ENCODE measurements around the gene HECTD4. TPM values are rescaled to one million over a fixed set of nuclear protein-coding genes. Genes with fewer than 3 reads are reported as not detected.
A peak's percentile ranks its signal among the peaks of the same experiment; 100 is the strongest.

The HECTD4 gene
- total RNA-seq, 2 experiments from 2014 or later, result 37.5 to 39.4 TPM

DNA sequence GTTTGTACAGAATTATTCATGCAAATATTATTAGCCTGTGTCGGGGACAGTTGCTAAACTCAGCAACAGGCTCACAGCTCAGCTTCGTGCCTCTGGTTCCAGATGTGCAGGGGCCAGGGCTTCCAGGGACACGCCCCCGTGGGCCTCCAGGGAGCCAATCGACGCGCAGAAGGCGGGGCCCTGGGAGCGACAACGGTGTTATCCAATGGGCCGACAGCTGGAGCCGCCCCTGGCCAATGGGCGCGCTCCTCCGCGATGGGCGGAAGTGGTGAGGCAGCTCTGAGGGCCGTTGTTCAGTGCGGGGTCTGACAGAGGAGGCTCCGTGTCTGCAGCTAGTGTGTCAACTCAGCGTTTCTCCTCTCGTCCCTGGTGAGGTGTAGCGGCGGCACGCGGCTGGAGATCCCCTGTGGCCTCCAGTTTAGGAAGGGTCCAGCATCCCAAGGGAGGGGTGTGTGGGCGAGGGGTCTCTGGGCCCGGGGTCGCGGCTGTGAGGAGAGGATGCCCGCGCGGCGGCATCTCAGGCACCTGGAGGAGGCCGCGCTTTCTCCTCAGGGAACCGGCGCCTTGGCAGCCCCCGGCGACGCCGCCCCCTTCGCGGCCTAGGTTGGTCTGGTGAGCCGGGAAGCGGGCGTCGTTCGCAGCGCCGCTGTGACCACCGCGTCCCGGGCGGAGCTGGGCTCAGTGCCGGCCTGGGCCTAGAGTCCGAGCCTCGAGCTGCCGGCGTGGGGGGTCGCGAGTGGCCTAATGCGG is 256.8 kb downstream of the HECTD4 start, which contains the start of gene TRAFD1:
Gene TRAFD1 (plus strand): TSS at position 311 of the 750 bp plus-strand sequence. CDS start 4,963 bp downstream, outside the sequence.
- Mint-ChIP-seq H3K4me1 (peaks cover 41% of the 10 kb centered on the region), H3K27me3 (peaks cover 3% of the 10 kb centered on the region), H3K4me3 (peak within 1 kb of the TSS; percentile 89), H3K36me3 (ENCODE audit: low read depth) (peaks cover 14% of the 10 kb centered on the region), H3K9me3 (no peaks in the 10 kb centered on the region), H3K27ac (peak within 1 kb of the TSS; percentile 81)
- ChIA-PET POLR2A (interaction anchor here (0.6 to 13.1 kb wide), 19 partner anchors 14 to 853 kb away, joined by 3 to 343 read pairs (median 4); partner anchors contain the start of genes ERP29, MAPKAPK5, NAA25 and OAS2), CTCF (interaction anchor here (0.5 to 3.9 kb wide), 9 partner anchors 13 to 438 kb away, joined by 3 to 12 read pairs (median 3); partner anchors contain the start of genes ERP29, NAA25 and TMEM116)
- peak; percentile 99 for DNase-seq

- no peak for DNase-seq
- H3K27me3 Mint-ChIP-seq, result peaks cover 3% of the 10 kb centered on the region
- no peak overlapping the region for H3K27ac Mint-ChIP-seq
- peaks cover 14% of the 10 kb centered on the region for H3K36me3 Mint-ChIP-seq (ENCODE audit: low read depth)
- ChIA-PET CTCF (interaction anchor here (0.5 to 3.9 kb wide), 8 partner anchors 12 to 437 kb away, joined by 3 to 12 read pairs (median 3); partner anchors contain the start of genes ERP29, NAA25 and TMEM116), POLR2A (interaction anchor here (0.7 to 13.1 kb wide), 15 partner anchors 14 to 286 kb away, joined by 3 to 343 read pairs (median 5); partner anchors contain the start of genes ERP29, NAA25 and TMEM116)
- H3K9me3 Mint-ChIP-seq, result no peaks in the 10 kb centered on the region
- H3K4me1 Mint-ChIP-seq, result peaks cover 38% of the 10 kb centered on the region
- H3K4me3 Mint-ChIP-seq, result peak overlapping the region; percentile 89
Observed at GRCh38 chr12:112124918-112125249, 257.3 kb downstream of the HECTD4 start.

GRCh38 chr12:112122823-112123690 is 259.2 kb downstream of the HECTD4 start:
- Mint-ChIP-seq H3K9me3 (no peaks in the 10 kb centered on the region), H3K4me3 (no peak overlapping the region), H3K4me1 (peaks cover 24% of the 10 kb centered on the region), H3K27ac (no peak overlapping the region), H3K36me3 (ENCODE audit: low read depth) (peaks cover 12% of the 10 kb centered on the region), H3K27me3 (peaks cover 6% of the 10 kb centered on the region)
- ChIA-PET CTCF (interaction anchor here (0.8 to 1.6 kb wide), 3 partner anchors 14 to 264 kb away, joined by 3 read pairs; no protein-coding TSS in a partner anchor), POLR2A (interaction anchor here (0.8 to 13.1 kb wide), 3 partner anchors 8 to 110 kb away, joined by 3 to 343 read pairs (median 3); partner anchors contain the start of genes ERP29, NAA25 and TMEM116)
- DNase-seq, result no peak

DNA sequence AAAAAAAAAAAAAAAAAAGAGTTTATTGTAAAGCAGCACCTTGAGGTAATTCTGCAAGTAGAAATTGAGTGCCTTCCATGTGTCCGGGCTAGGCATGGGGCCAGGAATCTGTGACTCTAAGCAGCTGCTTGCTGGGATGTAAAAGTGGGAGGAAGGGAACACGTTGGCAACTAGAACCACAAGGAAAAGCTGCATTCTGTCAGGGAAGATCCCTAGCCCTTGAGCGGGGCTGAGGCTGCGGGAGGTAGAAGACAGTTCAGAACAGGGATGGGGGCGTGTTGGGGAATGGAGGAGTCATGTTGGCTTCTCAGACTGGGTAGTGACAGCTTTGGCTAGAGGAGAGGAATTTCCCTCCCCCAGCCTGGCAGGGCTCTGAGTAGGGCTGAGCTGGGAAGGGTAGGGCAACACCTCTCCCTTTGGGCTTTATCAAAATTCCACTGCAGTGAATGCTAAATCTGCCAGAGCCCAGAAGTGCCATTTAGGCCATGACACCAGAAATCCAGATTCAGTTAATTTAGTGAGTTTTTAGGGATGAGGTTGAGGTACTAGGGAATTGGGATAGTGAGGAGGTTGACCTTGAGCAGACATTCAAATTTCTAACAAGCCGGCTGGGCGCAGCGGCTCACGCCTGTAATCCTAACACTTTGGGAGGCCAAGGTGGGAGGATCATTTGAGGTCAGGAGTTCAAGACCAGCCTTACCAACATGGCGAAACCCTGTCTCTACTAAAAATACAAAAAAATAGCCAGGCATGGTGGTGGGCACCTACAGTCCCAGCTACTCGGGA is 260.3 kb downstream of the HECTD4 start:
- H3K9me3 Mint-ChIP-seq, result no peaks in the 10 kb centered on the region
- H3K4me3 Mint-ChIP-seq, result no peak overlapping the region
- H3K4me1 Mint-ChIP-seq, result peaks cover 18% of the 10 kb centered on the region
- peaks cover 9% of the 10 kb centered on the region for H3K36me3 Mint-ChIP-seq (ENCODE audit: low read depth)
- DNase-seq, result no peak
- H3K27me3 Mint-ChIP-seq, result peaks cover 6% of the 10 kb centered on the region
- CTCF ChIA-PET, result interaction anchor here (0.8 kb wide), 1 partner anchor 13 kb away, joined by 5 read pairs; no protein-coding TSS in a partner anchor
- POLR2A ChIA-PET, result interaction anchor here (0.6 to 13.1 kb wide), 5 partner anchors 8 to 1842 kb away, joined by 3 to 343 read pairs (median 3); partner anchors contain the start of genes ERP29, NAA25 and TMEM116
- no peak overlapping the region for H3K27ac Mint-ChIP-seq

DNA sequence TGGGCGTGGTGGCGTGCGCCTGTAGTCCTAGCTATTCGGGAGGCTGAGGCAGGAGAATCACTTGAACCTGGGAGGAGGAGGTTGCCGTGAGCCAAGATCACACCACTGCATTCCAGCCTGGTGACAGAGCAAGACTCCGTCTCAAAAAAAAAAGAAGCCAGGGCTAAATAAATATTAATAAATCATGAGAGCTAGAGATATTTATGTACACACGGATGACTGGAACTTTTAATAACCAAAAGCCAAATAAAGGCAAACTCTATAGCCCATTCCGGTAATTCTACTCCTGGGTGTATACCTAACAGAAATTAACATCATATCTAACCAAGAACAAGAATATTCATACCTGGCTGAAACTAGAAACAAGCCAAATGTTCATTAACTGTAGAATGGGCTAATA is 264.5 kb downstream of the HECTD4 start:
- ChIA-PET POLR2A (interaction anchor here (1.1 to 13.5 kb wide), 4 partner anchors 9 to 105 kb away, joined by 3 to 343 read pairs (median 4); partner anchors contain the start of genes TMEM116 and TRAFD1), CTCF (interaction anchor here (1.4 kb wide), 1 partner anchor 11 kb away, joined by 3 read pairs; no protein-coding TSS in a partner anchor)
- no peak for DNase-seq
- no peak overlapping the region for H3K27ac Mint-ChIP-seq
- no peak overlapping the region for H3K4me3 Mint-ChIP-seq
- H3K4me1 Mint-ChIP-seq, result peaks cover 11% of the 10 kb centered on the region
- H3K27me3 Mint-ChIP-seq, result peaks cover 6% of the 10 kb centered on the region
- H3K36me3 Mint-ChIP-seq (ENCODE audit: low read depth), result no peaks in the 10 kb centered on the region
- no peaks in the 10 kb centered on the region for H3K9me3 Mint-ChIP-seq

DNA sequence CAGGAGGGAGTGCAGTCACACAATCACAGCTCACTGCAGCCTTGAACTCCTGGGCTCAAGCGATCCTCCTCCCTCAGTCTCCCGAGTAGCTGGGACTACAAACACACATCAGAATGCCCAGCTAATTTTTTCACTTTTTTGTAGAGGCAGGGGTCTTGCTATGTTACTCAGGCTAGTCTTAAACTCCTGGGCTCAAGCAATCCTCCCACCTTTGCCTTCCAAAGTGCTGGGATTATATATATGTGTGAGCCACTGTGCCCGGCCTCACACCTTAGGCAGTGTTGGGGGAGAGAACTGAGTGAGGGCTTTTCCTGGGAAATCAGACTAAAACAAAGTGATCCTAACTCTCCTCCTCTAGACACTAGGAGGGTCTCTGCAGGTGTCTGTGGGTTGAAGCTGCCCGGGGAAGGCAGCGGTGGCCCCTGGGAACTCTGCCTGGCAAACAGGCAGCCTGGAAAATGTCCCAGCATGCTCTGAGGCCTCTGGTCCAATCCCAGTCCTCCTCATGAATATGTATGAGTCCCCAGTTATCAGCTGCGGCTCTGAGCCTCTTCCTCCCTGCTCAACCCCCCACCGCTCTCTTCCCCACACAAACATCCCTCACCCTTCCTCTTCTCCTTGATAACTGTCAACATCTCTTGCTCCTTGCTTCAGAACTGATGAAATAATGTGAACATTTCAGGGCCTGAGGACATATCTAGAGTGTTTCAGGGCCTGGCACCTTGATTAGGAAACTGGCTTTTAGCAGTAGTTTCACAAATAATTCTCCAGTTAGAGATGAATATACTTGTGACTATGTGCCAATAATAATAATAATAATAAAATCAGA is 265.8 kb downstream of the HECTD4 start:
- H3K36me3 Mint-ChIP-seq (ENCODE audit: low read depth), result no peaks in the 10 kb centered on the region
- DNase-seq, result no peak

GRCh38 chr12:112115259-112116045 is 266.8 kb downstream of the HECTD4 start:
- CTCF ChIA-PET, result no interaction called here
- Mint-ChIP-seq H3K36me3 (ENCODE audit: low read depth) (no peaks in the 10 kb centered on the region), H3K27ac (no peak overlapping the region), H3K9me3 (no peaks in the 10 kb centered on the region), H3K4me1 (peaks cover 10% of the 10 kb centered on the region), H3K27me3 (peaks cover 3% of the 10 kb centered on the region), H3K4me3 (no peak overlapping the region)
- POLR2A ChIA-PET, result interaction anchor here (13.5 kb wide), 1 partner anchor 12 kb away, joined by 343 read pairs; the partner anchor contains the start of gene TRAFD1
- no peak for DNase-seq

More for the DNA sequence above, 265.8 kb downstream of the HECTD4 start:
- H3K27ac Mint-ChIP-seq, result peak overlapping the region; percentile 40
- no peaks in the 10 kb centered on the region for H3K9me3 Mint-ChIP-seq
- ChIA-PET CTCF (interaction anchor here (0.9 kb wide), 1 partner anchor 171 kb away, joined by 3 read pairs; no protein-coding TSS in a partner anchor), POLR2A (interaction anchor here (1.4 to 13.5 kb wide), 3 partner anchors 11 to 104 kb away, joined by 3 to 343 read pairs (median 5); partner anchors contain the start of genes TMEM116 and TRAFD1)
- no peak overlapping the region for H3K4me3 Mint-ChIP-seq
- peaks cover 6% of the 10 kb centered on the region for H3K27me3 Mint-ChIP-seq
- H3K4me1 Mint-ChIP-seq, result peaks cover 11% of the 10 kb centered on the region

- Mint-ChIP-seq H3K4me3 (no peak overlapping the region), H3K36me3 (ENCODE audit: low read depth) (no peaks in the 10 kb centered on the region), H3K27me3 (no peaks in the 10 kb centered on the region), H3K4me1 (peaks cover 20% of the 10 kb centered on the region), H3K27ac (no peak overlapping the region), H3K9me3 (no peaks in the 10 kb centered on the region)
- POLR2A ChIA-PET, result interaction anchor here (13.5 kb wide), 1 partner anchor 15 kb away, joined by 343 read pairs; the partner anchor contains the start of gene TRAFD1
- DNase-seq, result no peak
- CTCF ChIA-PET, result interaction anchor here (0.8 to 1.1 kb wide), 2 partner anchors 13 to 24 kb away, joined by 3 read pairs; partner anchors contain the start of gene TRAFD1
Observed at GRCh38 chr12:112112409-112113133, 269.7 kb downstream of the HECTD4 start.

GRCh38 chr12:112111931-112112330 is 270.3 kb downstream of the HECTD4 start:
- POLR2A ChIA-PET, result interaction anchor here (13.5 kb wide), 1 partner anchor 15 kb away, joined by 343 read pairs; the partner anchor contains the start of gene TRAFD1
- H3K4me1 Mint-ChIP-seq, result peaks cover 23% of the 10 kb centered on the region
- no peaks in the 10 kb centered on the region for H3K27me3 Mint-ChIP-seq
- CTCF ChIA-PET, result interaction anchor here (0.8 kb wide), 1 partner anchor 25 kb away, joined by 3 read pairs; no protein-coding TSS in a partner anchor
- no peak overlapping the region for H3K27ac Mint-ChIP-seq
- no peak overlapping the region for H3K4me3 Mint-ChIP-seq
- H3K9me3 Mint-ChIP-seq, result no peaks in the 10 kb centered on the region
- no peak for DNase-seq
- H3K36me3 Mint-ChIP-seq (ENCODE audit: low read depth), result no peaks in the 10 kb centered on the region
